Measurements from ENCODE around the gene NLRP5.

Gene NLRP5

GRCh38 chr19:56066152-56067023, 79.8 kb downstream of the NLRP5 start:
- peak; percentile 93 for TF ChIP-seq CTCF (IDR thresholded peaks at IDR 0.05; ENCODE audit: control extremely low read depth, extremely low read depth, low read depth, missing control alignments)
- POLR2A ChIA-PET, result no interaction called here
- CTCF ChIA-PET, result interaction anchor here (0.7 to 14.3 kb wide), 45 partner anchors 8 to 298 kb away, joined by 3 to 98 read pairs (median 4); partner anchors contain the start of genes EDDM13 and GALP
- DNase-seq (ENCODE audit: extremely low spot score), result peak; percentile 84

- CTCF ChIA-PET, result interaction anchor here (2.3 to 14.3 kb wide), 3 partner anchors 11 to 240 kb away, joined by 8 to 98 read pairs (median 63); no protein-coding TSS in a partner anchor
These were observed 83.1 kb downstream of the NLRP5 start for GRCh38 chr19:56069642-56070041.

GRCh38 chr19:56071151-56071550, 84.6 kb downstream of the NLRP5 start:
- CTCF ChIA-PET, result interaction anchor here (1.2 to 14.3 kb wide), 2 partner anchors 9 to 182 kb away, joined by 3 to 98 read pairs; no protein-coding TSS in a partner anchor
- TF ChIP-seq CTCF (IDR thresholded peaks at IDR 0.05; ENCODE audit: control extremely low read depth, extremely low read depth, low read depth, missing control alignments), result peak; percentile 18
- DNase-seq (ENCODE audit: extremely low spot score), result no peak
- POLR2A ChIA-PET, result interaction anchor here (0.6 kb wide), 1 partner anchor 60 kb away, joined by 4 read pairs; no protein-coding TSS in a partner anchor

More at GRCh38 chr19:56069642-56070041, 83.1 kb downstream of the NLRP5 start:
- POLR2A ChIA-PET, result no interaction called here
- TF ChIP-seq CTCF (IDR thresholded peaks at IDR 0.05; ENCODE audit: control extremely low read depth, extremely low read depth, low read depth, missing control alignments), result no peak
- DNase-seq (ENCODE audit: extremely low spot score), result no peak

- TF ChIP-seq CTCF (IDR thresholded peaks at IDR 0.05; ENCODE audit: control extremely low read depth, extremely low read depth, low read depth, missing control alignments), result peak; percentile 47
- ChIA-PET POLR2A (interaction anchor here (0.6 kb wide), 1 partner anchor 1646 kb away, joined by 4 read pairs; no protein-coding TSS in a partner anchor), CTCF (interaction anchor here (1.2 to 5.2 kb wide), 10 partner anchors 8 to 444 kb away, joined by 3 to 35 read pairs (median 4); no protein-coding TSS in a partner anchor)
- peak; percentile 43 for DNase-seq (ENCODE audit: extremely low spot score)
These were observed 89.9 kb downstream of the NLRP5 start for GRCh38 chr19:56076498-56076897.

GRCh38 chr19:56079609-56080008, 93.0 kb downstream of the NLRP5 start:
- DNase-seq (ENCODE audit: extremely low spot score), result peak; percentile 17
- ChIA-PET POLR2A (no interaction called here), CTCF (interaction anchor here (0.8 to 5.8 kb wide), 14 partner anchors 11 to 253 kb away, joined by 3 to 98 read pairs (median 4); partner anchors contain the start of gene ZNF787)
- no peak for TF ChIP-seq CTCF (IDR thresholded peaks at IDR 0.05; ENCODE audit: control extremely low read depth, extremely low read depth, low read depth, missing control alignments)

- POLR2A ChIA-PET, result interaction anchor here (0.6 to 0.8 kb wide), 2 partner anchors 35 to 40 kb away, joined by 4 to 9 read pairs; no protein-coding TSS in a partner anchor
- CTCF ChIA-PET, result interaction anchor here (0.6 to 5.8 kb wide), 33 partner anchors 10 to 448 kb away, joined by 3 to 98 read pairs (median 4); no protein-coding TSS in a partner anchor
These were observed 94.3 kb downstream of the NLRP5 start for GRCh38 chr19:56080669-56081401.

More at GRCh38 chr19:56080669-56081401, 94.3 kb downstream of the NLRP5 start:
- DNase-seq (ENCODE audit: extremely low spot score), result peak; percentile 91
- TF ChIP-seq CTCF (IDR thresholded peaks at IDR 0.05; ENCODE audit: control extremely low read depth, extremely low read depth, low read depth, missing control alignments), result peak; percentile 67
